AG10803 (cell line): Measurements from ENCODE around the gene SLC22A3.
A peak's percentile ranks its signal among the peaks of the same experiment; 100 is the strongest.

Source experiments
- DNase-seq: peaks from one replicate; pipeline ENCODE4 v3.0.0; 2010; ENCODE audit warnings: low read depth
- H3K4me3 ChIP-seq: 2 replicates; pipeline ENCODE4 v1.5.1; 2011; ENCODE audit warnings: mild to moderate bottlenecking, low read length, control low read depth
- TF ChIP-seq, protein P1 (sequence below): conservative IDR thresholded peaks from 2 replicates; pipeline ENCODE4 v1.5.1; 2011; ENCODE audit warnings: mild to moderate bottlenecking, low read length, control low read depth, inconsistent platforms

The SLC22A3 gene

DNA sequence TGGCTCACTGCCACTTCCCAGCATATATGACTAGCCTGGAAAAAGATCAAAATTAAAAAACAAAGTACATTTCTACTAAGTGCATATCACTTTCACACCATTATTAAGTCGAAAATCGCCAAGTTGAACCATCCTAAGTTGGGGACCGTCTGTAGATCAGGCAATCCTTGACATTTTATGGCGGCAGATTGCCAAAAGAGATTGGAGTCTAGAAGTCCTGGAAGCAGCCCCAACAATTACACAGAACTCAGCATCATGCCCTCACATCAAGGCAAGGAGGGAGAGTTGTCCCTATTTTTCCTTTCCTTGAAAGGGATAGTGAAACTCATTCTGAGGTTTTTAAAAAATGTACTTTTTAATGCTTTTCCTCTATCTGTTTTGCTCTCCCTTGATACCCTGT, 30.7 kb downstream of the SLC22A3 start:
- TF ChIP-seq, protein P1, sequence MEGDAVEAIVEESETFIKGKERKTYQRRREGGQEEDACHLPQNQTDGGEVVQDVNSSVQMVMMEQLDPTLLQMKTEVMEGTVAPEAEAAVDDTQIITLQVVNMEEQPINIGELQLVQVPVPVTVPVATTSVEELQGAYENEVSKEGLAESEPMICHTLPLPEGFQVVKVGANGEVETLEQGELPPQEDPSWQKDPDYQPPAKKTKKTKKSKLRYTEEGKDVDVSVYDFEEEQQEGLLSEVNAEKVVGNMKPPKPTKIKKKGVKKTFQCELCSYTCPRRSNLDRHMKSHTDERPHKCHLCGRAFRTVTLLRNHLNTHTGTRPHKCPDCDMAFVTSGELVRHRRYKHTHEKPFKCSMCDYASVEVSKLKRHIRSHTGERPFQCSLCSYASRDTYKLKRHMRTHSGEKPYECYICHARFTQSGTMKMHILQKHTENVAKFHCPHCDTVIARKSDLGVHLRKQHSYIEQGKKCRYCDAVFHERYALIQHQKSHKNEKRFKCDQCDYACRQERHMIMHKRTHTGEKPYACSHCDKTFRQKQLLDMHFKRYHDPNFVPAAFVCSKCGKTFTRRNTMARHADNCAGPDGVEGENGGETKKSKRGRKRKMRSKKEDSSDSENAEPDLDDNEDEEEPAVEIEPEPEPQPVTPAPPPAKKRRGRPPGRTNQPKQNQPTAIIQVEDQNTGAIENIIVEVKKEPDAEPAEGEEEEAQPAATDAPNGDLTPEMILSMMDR, result no peak
- no peak overlapping the region for H3K4me3 ChIP-seq
- no peak for DNase-seq

DNA sequence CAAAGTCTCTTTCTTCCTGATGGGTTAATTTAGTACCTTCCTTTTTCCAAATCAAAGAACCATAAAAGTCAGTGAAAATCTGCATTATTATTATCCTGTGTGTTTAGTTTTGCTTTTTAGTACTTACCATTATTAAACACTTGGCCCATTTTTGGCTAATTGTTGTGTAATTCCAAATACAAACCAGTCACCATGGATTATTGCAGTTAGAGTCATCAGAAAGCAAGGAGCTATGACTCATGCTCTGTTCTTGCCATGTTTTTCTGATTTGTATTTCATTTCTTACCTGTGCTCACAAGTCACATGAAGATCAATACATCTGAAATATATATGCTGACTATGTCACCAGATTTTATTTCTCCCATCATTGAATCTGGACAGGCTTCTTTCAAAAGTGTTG, 31.3 kb downstream of the SLC22A3 start:
- DNase-seq, result peak; percentile 66
- no peak overlapping the region for H3K4me3 ChIP-seq
- TF ChIP-seq, protein P1, result no peak

DNA sequence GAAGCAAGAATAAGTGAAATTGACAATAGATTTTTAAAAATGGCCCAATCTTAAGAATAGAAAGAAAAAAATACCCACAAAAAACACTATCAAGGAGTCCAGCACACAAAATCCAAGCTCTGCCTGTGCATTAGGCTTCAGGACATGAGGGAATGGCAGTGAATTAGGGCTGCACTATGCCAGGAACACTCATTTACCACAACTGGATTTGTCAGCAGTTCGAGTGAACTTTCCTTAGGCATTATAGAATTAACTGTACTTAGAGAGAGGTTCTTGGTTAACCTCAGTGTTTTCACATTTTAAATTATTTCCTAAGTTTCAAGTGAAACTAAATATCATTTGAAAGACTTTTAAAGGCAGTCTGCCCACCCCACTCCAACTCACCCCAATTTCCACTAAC, 34.8 kb downstream of the SLC22A3 start:
- H3K4me3 ChIP-seq, result no peak overlapping the region
- DNase-seq, result no peak
- TF ChIP-seq, protein P1, result no peak

GRCh38 chr6:160386869-160387530, 38.8 kb downstream of the SLC22A3 start:
- no peak overlapping the region for H3K4me3 ChIP-seq
- TF ChIP-seq, protein P1, result no peak
- DNase-seq, result peak; percentile 3

DNA sequence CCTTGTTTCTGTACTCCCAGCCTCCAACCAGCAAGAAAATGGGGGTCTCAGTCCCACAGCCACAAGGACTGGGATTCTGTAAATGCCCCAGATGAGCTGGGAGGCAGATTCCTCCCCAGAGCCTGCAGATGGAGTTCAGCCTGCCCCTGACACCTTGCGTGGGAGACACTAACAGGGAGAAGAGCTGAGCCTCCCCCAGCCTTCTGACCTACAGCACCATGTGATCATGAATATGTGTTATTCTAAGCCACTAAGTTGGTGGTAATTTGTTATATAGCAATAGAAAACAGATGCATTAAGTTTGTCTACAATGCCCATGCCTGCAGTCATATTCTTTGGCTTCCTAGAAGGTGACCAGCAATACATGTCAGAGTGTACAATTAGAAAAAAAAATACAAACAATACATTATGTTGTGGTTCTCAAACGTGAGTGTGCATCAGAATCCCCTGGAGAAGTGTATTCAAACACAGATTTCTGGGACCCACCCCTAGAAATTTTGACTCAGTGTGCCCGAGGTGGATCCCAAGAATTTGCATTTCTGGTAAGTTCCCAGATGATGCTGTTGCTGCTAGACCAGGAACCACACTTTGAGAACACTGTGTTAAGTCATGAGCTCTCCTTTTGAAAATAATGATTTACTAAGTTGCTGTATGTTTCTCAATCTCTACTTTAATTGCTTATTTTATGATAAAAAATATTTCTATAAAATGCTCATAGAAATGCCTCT, 39.9 kb downstream of the SLC22A3 start:
- no peak for DNase-seq
- no peak overlapping the region for H3K4me3 ChIP-seq
- TF ChIP-seq, protein P1, result no peak

GRCh38 chr6:160388922-160389321, 40.7 kb downstream of the SLC22A3 start:
- H3K4me3 ChIP-seq, result no peak overlapping the region
- TF ChIP-seq, protein P1, result no peak
- no peak for DNase-seq
